Gastrocnemius medialis (tissue), 4 donors: ENCODE results near the gene NFIA. TPM values are rescaled to one million over a fixed set of nuclear protein-coding genes. Genes with fewer than 3 reads are reported as not detected.

ENCODE experiments used
- ATAC-seq, 2 donors: fragments of 150-250 bp; one replicate each; pipeline ENCODE4 v1.9.1; 2016
- DNase-seq, 2 donors: peaks; one replicate each; pipeline ENCODE4 v3.0.0-alpha.2; 2019
- H3K27ac ChIP-seq, 4 donors: fragments of 200-600 bp; sonication (generic); 1 replicate in 1 of 4; 2 replicates in 3 of 4; pipeline ENCODE4 v1.5.1; 2016 to 2018; ENCODE audit warnings: mild to moderate bottlenecking in 2 of 4, moderate library complexity in 1 of 4
- H3K27me3 ChIP-seq, 3 donors: fragments of 200-600 bp; sonication (generic) in 2 of 3; 1 replicate in 1 of 3; 2 replicates in 2 of 3; pipeline versions ENCODE4 v1.5.1 to v1.6.0; 2016 to 2019; ENCODE audit warnings: mild to moderate bottlenecking in 1 of 3, moderate library complexity in 1 of 3
- H3K36me3 ChIP-seq, 2 donors: fragments of 200-600 bp; sonication (generic) in 1 of 2; one replicate each; pipeline ENCODE4 v1.5.1; 2017 to 2018
- H3K4me1 ChIP-seq, 2 donors: fragments of 200-600 bp; sonication (generic) in 1 of 2; one replicate each; pipeline ENCODE4 v1.5.1; 2016 to 2017; ENCODE audit warnings: mild to moderate bottlenecking in 2 of 2
- H3K4me3 ChIP-seq, 4 donors: fragments of 200-600 bp; sonication (generic) in 3 of 4; 1 replicate in 1 of 4; 2 replicates in 3 of 4; pipeline ENCODE4 v1.5.1; 2016 to 2019; ENCODE audit warnings: mild to moderate bottlenecking in 2 of 4
- H3K9me3 ChIP-seq, 3 donors: fragments of 200-600 bp; sonication (generic) in 2 of 3; 1 replicate in 1 of 3; 2 replicates in 2 of 3; pipeline ENCODE4 v1.5.1; 2016 to 2019
- POLR2A ChIP-seq, 2 donors: fragments of 450-650 bp; IDR thresholded peaks; one replicate each; pipeline ENCODE4 v1.6.1; 2017; ENCODE audit warnings: antibody characterized with exemption in 2 of 2, mild to moderate bottlenecking in 2 of 2, moderate library complexity in 2 of 2
- in situ Hi-C, 4 donors: fragments of 200-750 bp; cut with MboI; loops; one replicate each; pipeline versions ENCODE4 v1.15.0 to v1.8.0; 2017; ENCODE audit warnings: low sequenced_read_pairs in 4 of 4
- intact Hi-C: fragments of 100-400 bp; cut with DNase I; formaldehyde crosslinking; loops from one replicate; pipeline ENCODE4 v1.15.1; 2023; ENCODE audit warnings: low total_unique reads
- total RNA-seq, 4 donors: library from RNA; depleted of rRNA; stranded (reverse); fragments of >200 nt; gene quantifications; one replicate each; pipeline versions ENCODE4 v1.1.0 to v1.2.3, GENCODE V29; 2016
- TF ChIP-seq, protein P1 (sequence below), 5 experiments: fragments of 450-650 bp in 3 of 5; fragments of 200-600 bp in 2 of 5; sonication (generic) in 2 of 5; IDR thresholded peaks in 4 of 5; conservative IDR thresholded peaks in 1 of 5; 1 replicate in 4 of 5; 2 replicates in 1 of 5; pipeline ENCODE4 v1.5.1; 2016 to 2019; ENCODE audit warnings: antibody characterized with exemption in 5 of 5, mild to moderate bottlenecking in 3 of 5, moderate library complexity in 3 of 5

NFIA gene
- total RNA-seq, 4 donors from 2014 or later: 12.9 to 27.0 (median 26.6) TPM

DNA sequence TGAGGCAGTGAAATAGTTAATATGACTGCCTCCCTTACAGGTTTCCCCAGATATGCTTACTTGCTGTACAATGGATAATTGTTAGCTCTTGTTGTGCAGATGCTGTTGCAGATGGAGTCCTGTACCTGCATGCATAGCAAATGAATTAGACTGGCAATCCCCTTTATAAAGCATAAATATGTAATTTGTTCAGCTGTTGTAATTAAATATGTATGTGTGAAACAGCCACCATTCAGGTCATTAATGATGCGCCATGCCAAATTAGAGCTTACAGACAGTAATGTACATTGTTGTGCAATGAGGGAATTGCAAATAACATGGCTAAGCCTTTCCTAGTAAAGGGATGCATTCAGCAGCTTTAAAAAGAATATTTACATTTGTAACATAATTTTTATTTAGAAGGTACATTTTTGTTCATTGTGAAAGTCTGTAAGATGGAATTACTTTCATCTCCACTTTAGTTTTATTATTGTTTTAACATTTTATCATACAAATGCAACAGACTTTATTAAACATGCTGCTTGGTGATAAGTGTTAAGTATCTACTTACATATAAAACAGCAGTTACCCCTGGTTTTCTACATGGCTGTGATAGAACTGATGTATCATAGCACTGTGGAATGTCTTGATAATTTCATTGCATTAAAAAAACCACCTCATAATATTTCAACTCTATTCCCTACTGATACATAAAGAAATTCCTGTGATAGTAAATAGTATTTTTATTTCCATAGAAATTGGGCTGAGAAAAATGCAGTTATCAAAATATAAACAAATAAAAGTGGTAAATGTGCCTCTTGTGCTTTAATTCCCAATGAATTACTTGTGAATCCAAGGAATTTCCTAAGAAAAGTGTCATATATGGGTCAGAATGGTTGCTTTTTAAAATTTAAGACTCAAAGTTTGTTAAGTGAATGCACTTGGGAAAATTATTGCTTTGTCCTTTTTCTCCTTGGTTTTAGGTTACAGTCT, 99.0 kb downstream of the NFIA start:
- H3K9me3 ChIP-seq: no peaks in the 10 kb centered on the region
- in situ Hi-C loops: loop anchor here in 1 of 4 donors (10.0 kb wide), 1 partner anchor 97 kb away; the partner anchor contains the start of gene NFIA
- H3K36me3 ChIP-seq: no peaks in the 10 kb centered on the region
- no peak for DNase-seq
- no peak overlapping the region for H3K4me3 ChIP-seq
- peak overlapping the region; percentile 90 to 94 (median 92) for H3K27ac ChIP-seq
- no peak for ATAC-seq
- no peaks in the 10 kb centered on the region for H3K27me3 ChIP-seq
- peaks cover 74 to 82% of the 10 kb centered on the region in 2 donors for H3K4me1 ChIP-seq
- intact Hi-C loops: loop anchor here (2.0 to 5.0 kb wide), 5 partner anchors 57 to 271 kb away; no protein-coding TSS in a partner anchor
- TF ChIP-seq, protein P1, sequence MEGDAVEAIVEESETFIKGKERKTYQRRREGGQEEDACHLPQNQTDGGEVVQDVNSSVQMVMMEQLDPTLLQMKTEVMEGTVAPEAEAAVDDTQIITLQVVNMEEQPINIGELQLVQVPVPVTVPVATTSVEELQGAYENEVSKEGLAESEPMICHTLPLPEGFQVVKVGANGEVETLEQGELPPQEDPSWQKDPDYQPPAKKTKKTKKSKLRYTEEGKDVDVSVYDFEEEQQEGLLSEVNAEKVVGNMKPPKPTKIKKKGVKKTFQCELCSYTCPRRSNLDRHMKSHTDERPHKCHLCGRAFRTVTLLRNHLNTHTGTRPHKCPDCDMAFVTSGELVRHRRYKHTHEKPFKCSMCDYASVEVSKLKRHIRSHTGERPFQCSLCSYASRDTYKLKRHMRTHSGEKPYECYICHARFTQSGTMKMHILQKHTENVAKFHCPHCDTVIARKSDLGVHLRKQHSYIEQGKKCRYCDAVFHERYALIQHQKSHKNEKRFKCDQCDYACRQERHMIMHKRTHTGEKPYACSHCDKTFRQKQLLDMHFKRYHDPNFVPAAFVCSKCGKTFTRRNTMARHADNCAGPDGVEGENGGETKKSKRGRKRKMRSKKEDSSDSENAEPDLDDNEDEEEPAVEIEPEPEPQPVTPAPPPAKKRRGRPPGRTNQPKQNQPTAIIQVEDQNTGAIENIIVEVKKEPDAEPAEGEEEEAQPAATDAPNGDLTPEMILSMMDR (IDR thresholded peaks at IDR 0.05 in 4 of 5, conservative IDR thresholded peaks at IDR 0.05 in 1 of 5): no peak
- TF ChIP-seq POLR2A (IDR thresholded peaks at IDR 0.05): no peak

DNA sequence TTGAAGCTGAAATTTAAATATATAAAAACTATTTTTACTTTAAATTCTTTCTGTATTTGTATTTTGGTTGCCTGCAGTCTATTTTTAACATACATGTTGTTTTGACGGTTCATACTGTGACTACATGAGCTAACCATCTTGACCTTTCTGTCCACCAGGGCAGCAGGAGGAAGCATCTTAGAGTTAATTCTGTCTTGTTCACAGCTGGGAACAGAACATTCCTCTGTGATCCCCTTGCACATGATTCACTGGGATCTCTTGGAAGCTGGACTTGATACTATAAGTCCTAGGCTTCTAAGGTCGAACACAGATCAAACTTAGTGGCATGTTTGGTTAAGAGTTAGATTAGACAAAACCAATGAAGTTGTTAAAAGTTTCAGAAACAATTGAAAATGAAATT, 99.7 kb downstream of the NFIA start:
- Histone ChIP-seq H3K9me3 (no peaks in the 10 kb centered on the region), H3K4me3 (no peak overlapping the region)
- in situ Hi-C loops: loop anchor here in 1 of 4 donors (10.0 kb wide), 1 partner anchor 97 kb away; the partner anchor contains the start of gene NFIA

DNA sequence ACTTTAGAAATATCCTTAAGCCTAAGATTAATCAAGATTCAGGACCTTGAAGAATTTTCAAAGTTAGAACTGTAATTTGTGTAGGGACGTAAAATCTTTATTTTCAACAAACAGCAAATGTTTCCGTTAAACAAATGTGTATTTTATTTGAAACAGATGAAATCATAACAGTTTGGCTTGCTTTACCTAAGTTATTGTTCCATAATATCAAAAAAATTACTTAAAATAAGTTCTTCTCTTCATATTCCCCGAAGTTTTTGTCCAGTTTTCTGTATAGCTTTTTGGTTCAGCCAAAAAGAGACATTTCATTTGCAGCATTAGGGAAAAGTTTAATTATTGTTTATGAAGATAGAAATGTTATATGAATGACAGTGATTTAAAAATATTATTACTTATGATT, 100.1 kb downstream of the NFIA start:
- DNase-seq: no peak
- no peak overlapping the region for H3K4me3 ChIP-seq
- intact Hi-C loops: loop anchor here (2.0 to 5.0 kb wide), 5 partner anchors 58 to 270 kb away; no protein-coding TSS in a partner anchor

More for the DNA sequence above, 99.7 kb downstream of the NFIA start:
- DNase-seq (peak; percentile 65 to 76), ATAC-seq (peak; percentile 49 to 78)
- Histone ChIP-seq H3K27ac (peak overlapping the region; percentile 90 to 94 (median 92)), H3K27me3 (no peaks in the 10 kb centered on the region), H3K36me3 (no peaks in the 10 kb centered on the region), H3K4me1 (peaks cover 79 to 89% of the 10 kb centered on the region in 2 donors)
- no peak for TF ChIP-seq POLR2A (IDR thresholded peaks at IDR 0.05)
- TF ChIP-seq, protein P1 (IDR thresholded peaks at IDR 0.05 in 4 of 5, conservative IDR thresholded peaks at IDR 0.05 in 1 of 5): peak in 1 of 5 experiments; percentile 27
- intact Hi-C loops: loop anchor here (2.0 to 5.0 kb wide), 5 partner anchors 57 to 270 kb away; no protein-coding TSS in a partner anchor

DNA sequence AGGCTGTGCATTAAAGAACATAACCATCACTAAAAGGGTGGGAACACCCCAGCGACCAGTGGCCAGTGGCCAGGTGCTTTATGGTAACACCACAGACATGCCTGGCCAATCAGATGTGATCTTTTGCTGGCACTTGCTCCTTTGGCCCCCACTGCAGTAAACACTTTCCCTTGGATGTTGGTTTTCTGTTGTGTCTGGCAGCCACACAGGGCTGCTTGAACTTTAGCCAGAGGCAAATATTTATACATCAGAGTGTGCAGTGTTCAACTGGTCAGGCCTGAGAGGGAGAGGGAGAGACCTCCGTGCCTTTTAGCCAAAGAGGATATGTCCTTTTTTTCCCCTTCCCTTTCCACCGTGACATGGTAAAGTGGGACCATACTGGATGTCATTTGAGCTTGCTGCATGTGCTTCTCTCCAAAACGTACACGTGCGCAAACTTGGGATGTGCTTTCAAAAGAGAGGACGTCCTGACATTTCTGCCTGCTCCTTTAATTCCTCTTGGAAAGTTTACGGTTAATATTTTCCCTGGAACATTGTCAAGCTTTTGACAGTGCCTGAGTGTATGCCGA, 101.2 kb downstream of the NFIA start:
- Histone ChIP-seq H3K27me3 (no peaks in the 10 kb centered on the region), H3K9me3 (no peaks in the 10 kb centered on the region), H3K36me3 (no peaks in the 10 kb centered on the region), H3K4me3 (peak overlapping the region; percentile 47 to 59 (median 58)), H3K4me1 (peaks cover 79 to 90% of the 10 kb centered on the region in 2 donors), H3K27ac (peak overlapping the region; percentile 90 to 94 (median 92))
- intact Hi-C loops: loop anchor here (2.0 to 5.0 kb wide), 7 partner anchors 41 to 269 kb away; no protein-coding TSS in a partner anchor
- TF ChIP-seq POLR2A (IDR thresholded peaks at IDR 0.05): no peak
- TF ChIP-seq, protein P1 (IDR thresholded peaks at IDR 0.05 in 4 of 5, conservative IDR thresholded peaks at IDR 0.05 in 1 of 5): no peak
- ATAC-seq: peak; percentile 51 to 65
- in situ Hi-C loops: loop anchor here in 1 of 4 donors (10.0 kb wide), 1 partner anchor 99 kb away; the partner anchor contains the start of gene NFIA
- DNase-seq: peak; percentile 59 to 65

More for the DNA sequence above, 100.1 kb downstream of the NFIA start:
- in situ Hi-C loops: loop anchor here in 1 of 4 donors (10.0 kb wide), 1 partner anchor 98 kb away; the partner anchor contains the start of gene NFIA
- H3K36me3 ChIP-seq: no peaks in the 10 kb centered on the region
- peaks cover 79 to 90% of the 10 kb centered on the region in 2 donors for H3K4me1 ChIP-seq
- no peak for ATAC-seq
- TF ChIP-seq, protein P1 (IDR thresholded peaks at IDR 0.05 in 4 of 5, conservative IDR thresholded peaks at IDR 0.05 in 1 of 5): no peak
- no peak for TF ChIP-seq POLR2A (IDR thresholded peaks at IDR 0.05)
- no peaks in the 10 kb centered on the region for H3K9me3 ChIP-seq
- peak overlapping the region; percentile 90 to 94 (median 92) for H3K27ac ChIP-seq
- H3K27me3 ChIP-seq: no peaks in the 10 kb centered on the region
